ENCODE results near the gene IHH. TPM values are rescaled to one million over a fixed set of nuclear protein-coding genes. Genes with fewer than 3 reads are reported as not detected.

IHH gene
- polyA plus RNA-seq, 1 of the 3 experiments (the other 2 are of a cell fraction) = 0.03 TPM

DNA sequence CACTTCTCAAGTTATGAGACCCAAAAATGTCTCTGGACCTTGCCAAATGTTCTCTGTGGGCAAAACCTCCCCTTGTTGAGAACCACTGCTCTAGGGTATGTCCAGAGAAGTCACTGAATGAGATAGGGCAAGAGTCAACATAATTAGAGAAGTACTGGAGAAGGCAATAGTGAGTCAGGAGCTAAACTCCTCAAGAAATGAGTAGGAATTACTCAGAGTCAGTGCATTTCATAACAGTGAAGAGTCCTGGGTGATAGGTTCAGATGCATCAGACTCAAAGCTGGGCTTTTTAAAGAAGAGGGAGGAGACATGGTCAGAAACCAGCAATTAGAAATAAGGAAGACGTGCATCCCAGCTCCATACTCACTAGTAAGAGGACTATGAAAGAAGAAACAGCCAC, 38.6 kb upstream of the IHH start:
- H4K20me1 ChIP-seq (ENCODE audit: insufficient read depth) = no peaks in the 10 kb centered on the region
- TF ChIP-seq RAD21 (IDR thresholded peaks at IDR 0.05; ENCODE audit: low read length) (no peak), FOSL2 (IDR thresholded peaks at IDR 0.05; ENCODE audit: borderline replicate concordance, low read depth) (no peak), PBX3 (IDR thresholded peaks at IDR 0.05) (no peak), YY1 (IDR thresholded peaks at IDR 0.05; ENCODE audit: low read depth) (no peak), SIN3A (IDR thresholded peaks at IDR 0.05; ENCODE audit: borderline replicate concordance, low read depth, low read length) (no peak), RXRA (IDR thresholded peaks at IDR 0.05; ENCODE audit: borderline replicate concordance, low read depth) (no peak), NRF1 (IDR thresholded peaks at IDR 0.05; ENCODE audit: low read depth, low read length) (no peak), MXI1 (IDR thresholded peaks at IDR 0.05; ENCODE audit: low read depth, low read length) (no peak), EP300 (IDR thresholded peaks at IDR 0.05; ENCODE audit: borderline replicate concordance in 1 of 2, low read depth in 1 of 2, low read length in 1 of 2) (no peak), RCOR1 (IDR thresholded peaks at IDR 0.05; ENCODE audit: low read length) (no peak), CHD2 (IDR thresholded peaks at IDR 0.05; ENCODE audit: low read length, partially characterized antibody) (no peak), GATA2 (CRISPR knock-in tag; IDR thresholded peaks at IDR 0.05) (no peak), EZH2phosphoT487 (IDR thresholded peaks at IDR 0.05; ENCODE audit: borderline replicate concordance, low read depth) (no peak), MEF2A (IDR thresholded peaks at IDR 0.05; ENCODE audit: borderline replicate concordance, low read depth) (no peak), TCF12 (IDR thresholded peaks at IDR 0.05) (no peak)
- TF ChIP-seq, protein P1, sequence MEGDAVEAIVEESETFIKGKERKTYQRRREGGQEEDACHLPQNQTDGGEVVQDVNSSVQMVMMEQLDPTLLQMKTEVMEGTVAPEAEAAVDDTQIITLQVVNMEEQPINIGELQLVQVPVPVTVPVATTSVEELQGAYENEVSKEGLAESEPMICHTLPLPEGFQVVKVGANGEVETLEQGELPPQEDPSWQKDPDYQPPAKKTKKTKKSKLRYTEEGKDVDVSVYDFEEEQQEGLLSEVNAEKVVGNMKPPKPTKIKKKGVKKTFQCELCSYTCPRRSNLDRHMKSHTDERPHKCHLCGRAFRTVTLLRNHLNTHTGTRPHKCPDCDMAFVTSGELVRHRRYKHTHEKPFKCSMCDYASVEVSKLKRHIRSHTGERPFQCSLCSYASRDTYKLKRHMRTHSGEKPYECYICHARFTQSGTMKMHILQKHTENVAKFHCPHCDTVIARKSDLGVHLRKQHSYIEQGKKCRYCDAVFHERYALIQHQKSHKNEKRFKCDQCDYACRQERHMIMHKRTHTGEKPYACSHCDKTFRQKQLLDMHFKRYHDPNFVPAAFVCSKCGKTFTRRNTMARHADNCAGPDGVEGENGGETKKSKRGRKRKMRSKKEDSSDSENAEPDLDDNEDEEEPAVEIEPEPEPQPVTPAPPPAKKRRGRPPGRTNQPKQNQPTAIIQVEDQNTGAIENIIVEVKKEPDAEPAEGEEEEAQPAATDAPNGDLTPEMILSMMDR (IDR thresholded peaks at IDR 0.05) = no peak
- TF ChIP-seq, protein P2, sequence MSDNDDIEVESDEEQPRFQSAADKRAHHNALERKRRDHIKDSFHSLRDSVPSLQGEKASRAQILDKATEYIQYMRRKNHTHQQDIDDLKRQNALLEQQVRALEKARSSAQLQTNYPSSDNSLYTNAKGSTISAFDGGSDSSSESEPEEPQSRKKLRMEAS (IDR thresholded peaks at IDR 0.05; ENCODE audit: low read depth) = no peak
- TF ChIP-seq, protein P3, sequence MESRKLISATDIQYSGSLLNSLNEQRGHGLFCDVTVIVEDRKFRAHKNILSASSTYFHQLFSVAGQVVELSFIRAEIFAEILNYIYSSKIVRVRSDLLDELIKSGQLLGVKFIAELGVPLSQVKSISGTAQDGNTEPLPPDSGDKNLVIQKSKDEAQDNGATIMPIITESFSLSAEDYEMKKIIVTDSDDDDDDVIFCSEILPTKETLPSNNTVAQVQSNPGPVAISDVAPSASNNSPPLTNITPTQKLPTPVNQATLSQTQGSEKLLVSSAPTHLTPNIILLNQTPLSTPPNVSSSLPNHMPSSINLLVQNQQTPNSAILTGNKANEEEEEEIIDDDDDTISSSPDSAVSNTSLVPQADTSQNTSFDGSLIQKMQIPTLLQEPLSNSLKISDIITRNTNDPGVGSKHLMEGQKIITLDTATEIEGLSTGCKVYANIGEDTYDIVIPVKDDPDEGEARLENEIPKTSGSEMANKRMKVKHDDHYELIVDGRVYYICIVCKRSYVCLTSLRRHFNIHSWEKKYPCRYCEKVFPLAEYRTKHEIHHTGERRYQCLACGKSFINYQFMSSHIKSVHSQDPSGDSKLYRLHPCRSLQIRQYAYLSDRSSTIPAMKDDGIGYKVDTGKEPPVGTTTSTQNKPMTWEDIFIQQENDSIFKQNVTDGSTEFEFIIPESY (IDR thresholded peaks at IDR 0.05; ENCODE audit: borderline replicate concordance, low read depth) = no peak
- TF ChIP-seq, protein P4, sequence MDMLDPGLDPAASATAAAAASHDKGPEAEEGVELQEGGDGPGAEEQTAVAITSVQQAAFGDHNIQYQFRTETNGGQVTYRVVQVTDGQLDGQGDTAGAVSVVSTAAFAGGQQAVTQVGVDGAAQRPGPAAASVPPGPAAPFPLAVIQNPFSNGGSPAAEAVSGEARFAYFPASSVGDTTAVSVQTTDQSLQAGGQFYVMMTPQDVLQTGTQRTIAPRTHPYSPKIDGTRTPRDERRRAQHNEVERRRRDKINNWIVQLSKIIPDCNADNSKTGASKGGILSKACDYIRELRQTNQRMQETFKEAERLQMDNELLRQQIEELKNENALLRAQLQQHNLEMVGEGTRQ (IDR thresholded peaks at IDR 0.05; ENCODE audit: borderline replicate concordance, low read depth, low read length) = no peak
- no peaks in the 10 kb centered on the region for H3K36me3 ChIP-seq (replicated peaks in 1 of 2; ENCODE audit: control insufficient read depth in 1 of 2, insufficient read depth in 2 of 2, low read length in 1 of 2)
- 84% methylated on average over 1 of the region's 1 CpG for WGBS (ENCODE audit: low lambda C conversion rate)
- no peak overlapping the region for H3K4me2 ChIP-seq
- no peaks in the 10 kb centered on the region for H3K9me2 ChIP-seq
- no peak overlapping the region for H2AFZ ChIP-seq (ENCODE audit: low read depth)
- no peak overlapping the region for H3K4me3 ChIP-seq (ENCODE audit: low read depth in 2 of 2, low read length in 1 of 2)
- ChIA-PET POLR2A (no interaction called here), CTCF (interaction anchor here (0.9 to 6.9 kb wide), 8 partner anchors 17 to 119 kb away, joined by 3 to 73 read pairs (median 4); no protein-coding TSS in a partner anchor)
- DNase-seq = no peak
- no peak overlapping the region for H3K9ac ChIP-seq
- H3F3A ChIP-seq (replicated peaks; ENCODE audit: insufficient read depth) = no peaks in the 10 kb centered on the region
- no peaks in the 10 kb centered on the region for H3K27me3 ChIP-seq (ENCODE audit: insufficient read depth)
- H3K4me1 ChIP-seq (ENCODE audit: control insufficient read depth in 1 of 2, insufficient read depth in 2 of 2, low read depth in 1 of 2, low read length in 1 of 2) = no peaks in the 10 kb centered on the region
- H3K79me2 ChIP-seq (ENCODE audit: insufficient read depth) = no peaks in the 10 kb centered on the region
- no peak overlapping the region for H3K27ac ChIP-seq (ENCODE audit: low read depth in 2 of 2, low read length in 1 of 2)
- no peaks in the 10 kb centered on the region for H3K9me3 ChIP-seq
